ENCODE data around the gene B4GALT4. TPM values are rescaled to one million over a fixed set of nuclear protein-coding genes. Genes with fewer than 3 reads are reported as not detected.

Gene B4GALT4
- total RNA-seq, 3 donors from 2014 or later (not counting 1 experiment from before 2014, with no cell fraction given), result 35.1 to 54.1 (median 48.8) TPM

GRCh38 chr3:119194237-119195150, 46.2 kb downstream of the B4GALT4 start:
- H3K9me3 ChIP-seq (ENCODE audit: control insufficient read depth, insufficient read depth, low read length), result no peaks in the 10 kb centered on the region
- no peak overlapping the region for H3K27ac ChIP-seq (ENCODE audit: low read length)
- no peaks in the 10 kb centered on the region for H3K4me1 ChIP-seq (ENCODE audit: control insufficient read depth, insufficient read depth, low read length)
- ATAC-seq, result no peak
- TF ChIP-seq, protein P1, sequence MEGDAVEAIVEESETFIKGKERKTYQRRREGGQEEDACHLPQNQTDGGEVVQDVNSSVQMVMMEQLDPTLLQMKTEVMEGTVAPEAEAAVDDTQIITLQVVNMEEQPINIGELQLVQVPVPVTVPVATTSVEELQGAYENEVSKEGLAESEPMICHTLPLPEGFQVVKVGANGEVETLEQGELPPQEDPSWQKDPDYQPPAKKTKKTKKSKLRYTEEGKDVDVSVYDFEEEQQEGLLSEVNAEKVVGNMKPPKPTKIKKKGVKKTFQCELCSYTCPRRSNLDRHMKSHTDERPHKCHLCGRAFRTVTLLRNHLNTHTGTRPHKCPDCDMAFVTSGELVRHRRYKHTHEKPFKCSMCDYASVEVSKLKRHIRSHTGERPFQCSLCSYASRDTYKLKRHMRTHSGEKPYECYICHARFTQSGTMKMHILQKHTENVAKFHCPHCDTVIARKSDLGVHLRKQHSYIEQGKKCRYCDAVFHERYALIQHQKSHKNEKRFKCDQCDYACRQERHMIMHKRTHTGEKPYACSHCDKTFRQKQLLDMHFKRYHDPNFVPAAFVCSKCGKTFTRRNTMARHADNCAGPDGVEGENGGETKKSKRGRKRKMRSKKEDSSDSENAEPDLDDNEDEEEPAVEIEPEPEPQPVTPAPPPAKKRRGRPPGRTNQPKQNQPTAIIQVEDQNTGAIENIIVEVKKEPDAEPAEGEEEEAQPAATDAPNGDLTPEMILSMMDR (IDR thresholded peaks at IDR 0.05), result no peak
- Mint-ChIP-seq H3K36me3 (no peaks in the 10 kb centered on the region), H3K4me3 (no peak overlapping the region), H3K27me3 (ENCODE audit: low read depth in 2 of 2) (no peaks in the 10 kb centered on the region), H3K4me1 (no peaks in the 10 kb centered on the region), H3K9me3 (no peaks in the 10 kb centered on the region), H3K27ac (no peak overlapping the region)
- no peak overlapping the region for H3K4me3 ChIP-seq (ENCODE audit: low read length)
- 97% methylated on average over 7 of the region's 7 CpGs for WGBS (ENCODE audit: insufficient coverage)
- no peaks in the 10 kb centered on the region for H3K27me3 ChIP-seq (ENCODE audit: control insufficient read depth, insufficient read depth, low read length)
- DNase-seq, result no peak
- no peaks in the 10 kb centered on the region for H3K36me3 ChIP-seq (ENCODE audit: control insufficient read depth, insufficient read depth, low read length)
- intact Hi-C loops (cut with micrococcal nuclease), result no loop called here

DNA sequence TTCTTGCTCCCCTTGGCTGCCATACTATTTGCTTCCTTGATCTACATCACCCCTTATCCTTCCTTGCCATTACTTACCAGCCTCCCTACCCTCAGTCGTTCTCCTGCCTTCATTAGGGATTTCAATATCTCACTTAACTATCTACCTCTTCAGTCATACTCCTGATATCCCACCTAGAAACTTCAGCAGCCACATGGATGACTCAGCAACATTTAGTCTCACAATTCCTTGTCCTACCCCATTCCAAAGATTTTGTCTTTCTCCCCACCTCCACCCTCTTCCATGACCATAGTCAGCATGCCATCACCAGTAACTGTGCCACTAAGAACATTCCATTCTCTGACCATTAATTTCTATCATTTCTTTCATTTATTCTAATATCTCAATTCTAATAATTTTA, 48.9 kb downstream of the B4GALT4 start:
- no peaks in the 10 kb centered on the region for H3K4me1 ChIP-seq (ENCODE audit: control insufficient read depth, insufficient read depth, low read length)
- Mint-ChIP-seq H3K4me1 (no peaks in the 10 kb centered on the region), H3K4me3 (no peak overlapping the region), H3K27ac (no peak overlapping the region), H3K36me3 (no peaks in the 10 kb centered on the region), H3K9me3 (no peaks in the 10 kb centered on the region), H3K27me3 (ENCODE audit: low read depth in 2 of 2) (no peaks in the 10 kb centered on the region)
- H3K27me3 ChIP-seq (ENCODE audit: control insufficient read depth, insufficient read depth, low read length), result no peaks in the 10 kb centered on the region
- no peak overlapping the region for H3K27ac ChIP-seq (ENCODE audit: low read length)
- no peaks in the 10 kb centered on the region for H3K36me3 ChIP-seq (ENCODE audit: control insufficient read depth, insufficient read depth, low read length)
- intact Hi-C loops (cut with micrococcal nuclease), result no loop called here
- no peaks in the 10 kb centered on the region for H3K9me3 ChIP-seq (ENCODE audit: control insufficient read depth, insufficient read depth, low read length)
- H3K4me3 ChIP-seq (ENCODE audit: low read length), result no peak overlapping the region
- 90% methylated on average over 1 of the region's 1 CpG for WGBS (ENCODE audit: insufficient coverage)
- no peak for ATAC-seq
- DNase-seq, result no peak
- TF ChIP-seq, protein P1 (IDR thresholded peaks at IDR 0.05), result no peak

DNA sequence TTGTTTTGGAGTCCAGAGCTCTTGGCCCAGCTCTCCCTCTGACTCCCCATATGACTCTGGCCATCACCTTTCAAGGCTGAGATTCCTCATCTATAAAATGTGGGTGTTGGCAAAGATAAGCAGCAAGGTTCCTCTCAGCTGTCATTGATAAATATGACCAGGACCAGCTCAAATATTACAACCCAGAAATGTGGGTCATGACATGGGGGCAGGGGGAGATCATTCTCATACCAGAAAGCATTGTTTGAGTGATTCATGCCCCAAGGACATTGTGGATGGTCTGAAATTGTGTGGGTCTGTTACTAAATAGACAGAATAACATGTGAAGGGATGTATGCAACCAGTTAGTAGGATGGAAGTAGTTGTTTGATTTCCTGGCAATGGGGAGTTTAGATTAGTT, 53.4 kb downstream of the B4GALT4 start:
- Mint-ChIP-seq H3K36me3 (no peaks in the 10 kb centered on the region), H3K4me1 (no peaks in the 10 kb centered on the region), H3K27ac (no peak overlapping the region), H3K9me3 (no peaks in the 10 kb centered on the region), H3K4me3 (no peak overlapping the region), H3K27me3 (ENCODE audit: low read depth in 2 of 2) (no peaks in the 10 kb centered on the region)
- intact Hi-C loops (cut with micrococcal nuclease), result no loop called here
- Histone ChIP-seq H3K4me1 (ENCODE audit: control insufficient read depth, insufficient read depth, low read length) (no peaks in the 10 kb centered on the region), H3K27ac (ENCODE audit: low read length) (no peak overlapping the region), H3K9me3 (ENCODE audit: control insufficient read depth, insufficient read depth, low read length) (no peaks in the 10 kb centered on the region), H3K27me3 (ENCODE audit: control insufficient read depth, insufficient read depth, low read length) (no peaks in the 10 kb centered on the region), H3K4me3 (ENCODE audit: low read length) (no peak overlapping the region), H3K36me3 (ENCODE audit: control insufficient read depth, insufficient read depth, low read length) (no peaks in the 10 kb centered on the region)
- TF ChIP-seq, protein P1 (IDR thresholded peaks at IDR 0.05), result no peak
- DNase-seq (no peak), ATAC-seq (no peak)
